H1 (cell line): ENCODE results near the gene SIRT7. TPM values are rescaled to one million over a fixed set of nuclear protein-coding genes. Genes with fewer than 3 reads are reported as not detected.

Experiments used
- CTCF ChIA-PET: fragments of 300-600 bp; sonication (Branson Sonifier 250); formaldehyde crosslinking; loops from one replicate; lab custom pipeline; 2021; ENCODE audit not compliant: partially characterized antibody; lab: Charles Lee
- POLR2A ChIA-PET: fragments of 300-600 bp; sonication (Branson Sonifier 250); formaldehyde crosslinking; loops from one replicate; lab custom pipeline; 2021; ENCODE audit warnings: inconsistent platforms; ENCODE audit not compliant: partially characterized antibody; lab: Charles Lee
- DNase-seq, 2 experiments: peaks; one replicate each; pipeline versions ENCODE4 v3.0.0 to v3.0.0-alpha.2; 2010 to 2022; ENCODE audit warnings: low spot score in 2 of 2, low read depth in 1 of 2, mixed read lengths in 1 of 2
- FAIRE-seq: peaks from 2 replicates; lab custom pipeline; 2011; peaks lifted over from hg19 to GRCh38; lab: Jason Lieb, UNC
- H2AFZ ChIP-seq: 2 replicates; pipeline ENCODE4 v1.8.1; 2012; ENCODE audit warnings: low read length, inconsistent platforms
- H2AK5ac ChIP-seq: 2 replicates; pipeline ENCODE4 v1.6.1; 2013; ENCODE audit warnings: low read depth, low read length
- H2BK120ac ChIP-seq: replicated peaks from 2 replicates; pipeline ENCODE3; 2013; ENCODE audit warnings: low read depth, low read length, inconsistent platforms
- H2BK12ac ChIP-seq: 2 replicates; pipeline ENCODE4 v1.6.1; 2013; ENCODE audit warnings: low read depth, low read length
- H2BK15ac ChIP-seq: 2 replicates; pipeline ENCODE4 v1.6.1; 2013; ENCODE audit warnings: low read length
- H2BK20ac ChIP-seq: 2 replicates; pipeline ENCODE4 v1.6.1; 2013; ENCODE audit warnings: low read length
- H2BK5ac ChIP-seq: 2 replicates; pipeline ENCODE4 v1.6.1; 2013; ENCODE audit warnings: low read depth, low read length
- H3K14ac ChIP-seq: 2 replicates; pipeline ENCODE4 v1.6.1; 2013; ENCODE audit warnings: inconsistent platforms; ENCODE audit not compliant: insufficient read length
- H3K18ac ChIP-seq: 2 replicates; pipeline ENCODE4 v1.6.1; 2013; ENCODE audit warnings: low read length; ENCODE audit errors: extremely low read depth
- H3K23ac ChIP-seq: 2 replicates; pipeline ENCODE4 v1.6.1; 2013; ENCODE audit warnings: inconsistent platforms; ENCODE audit not compliant: insufficient read length
- H3K23me2 ChIP-seq: 2 replicates; pipeline ENCODE4 v1.6.1; 2013; ENCODE audit warnings: low read depth, low read length
- H3K27ac ChIP-seq: 2 replicates; pipeline ENCODE4 v1.6.1; 2011; ENCODE audit warnings: low read depth, low read length, inconsistent platforms
- H3K27me3 ChIP-seq, 4 experiments: replicated peaks in 1 of 4; 1 replicate in 1 of 4; 2 replicates in 3 of 4; pipeline versions ENCODE4 v1.6.1 to v1.8.1; 2011 to 2013; ENCODE audit warnings: low read length in 3 of 4, mild to moderate bottlenecking in 3 of 4, inconsistent platforms in 2 of 4, mixed read lengths in 2 of 4, moderate library complexity in 1 of 4; ENCODE audit not compliant: control insufficient read depth in 3 of 4, insufficient read depth in 3 of 4; ENCODE audit errors: extremely low read depth in 1 of 4
- H3K36me3 ChIP-seq, 4 experiments: 2 replicates each; pipeline versions ENCODE4 v1.6.1 to v1.8.1; 2011 to 2013; ENCODE audit warnings: mild to moderate bottlenecking in 4 of 4, low read length in 3 of 4, moderate library complexity in 2 of 4, control low read depth in 1 of 4, inconsistent platforms in 1 of 4; ENCODE audit not compliant: insufficient read depth in 4 of 4, control insufficient read depth in 2 of 4
- H3K4ac ChIP-seq: replicated peaks from 2 replicates; pipeline ENCODE3; 2013; ENCODE audit warnings: low read length, low read depth, mixed read lengths, inconsistent platforms; ENCODE audit not compliant: insufficient read length
- H3K4me1 ChIP-seq, 4 experiments: replicated peaks in 1 of 4; 1 replicate in 1 of 4; 2 replicates in 3 of 4; pipeline versions ENCODE4 v1.6.1 to v1.8.1; 2011 to 2013; ENCODE audit warnings: low read length in 3 of 4, inconsistent platforms in 2 of 4, mixed read lengths in 1 of 4; ENCODE audit not compliant: insufficient read depth in 4 of 4, control insufficient read depth in 3 of 4
- H3K4me2 ChIP-seq, 2 experiments: 2 replicates each; pipeline versions ENCODE4 v1.6.1 to v1.8.1; 2011 to 2013; ENCODE audit warnings: low read depth in 2 of 2, low read length in 2 of 2, control low read depth in 1 of 2, inconsistent platforms in 1 of 2, mild to moderate bottlenecking in 1 of 2; ENCODE audit not compliant: insufficient read depth in 1 of 2
- H3K4me3 ChIP-seq, 4 experiments: fragments of 200-600, 300-600 bp in 1 of 4; sonication (generic), shearing (Covaris generic), sonication (Bioruptor Twin) in 1 of 4; 2 replicates each; pipeline versions ENCODE4 v1.5.1 to v1.8.1; 2011 to 2016; ENCODE audit warnings: low read length in 4 of 4, low read depth in 3 of 4, control low read depth in 2 of 4, inconsistent platforms in 2 of 4, mild to moderate bottlenecking in 2 of 4, mixed read lengths in 1 of 4, moderate library complexity in 1 of 4; ENCODE audit not compliant: insufficient read depth in 2 of 4; ENCODE audit errors: extremely low read depth in 1 of 4
- H3K56ac ChIP-seq: replicated peaks from 2 replicates; pipeline ENCODE3; 2013; ENCODE audit warnings: low read depth, mild to moderate bottlenecking, mixed read lengths, low read length, inconsistent platforms; ENCODE audit not compliant: insufficient read length
- H3K79me1 ChIP-seq: 2 replicates; pipeline ENCODE4 v1.6.1; 2013; ENCODE audit warnings: low read depth, low read length, control low read depth
- H3K79me2 ChIP-seq, 2 experiments: 2 replicates each; pipeline versions ENCODE4 v1.6.1 to v1.8.1; 2012 to 2013; ENCODE audit warnings: low read length in 2 of 2, mild to moderate bottlenecking in 2 of 2, inconsistent platforms in 1 of 2; ENCODE audit not compliant: insufficient read depth in 2 of 2, control insufficient read depth in 1 of 2
- H3K9ac ChIP-seq, 4 experiments: replicated peaks in 1 of 4; 1 replicate in 1 of 4; 2 replicates in 3 of 4; pipeline versions ENCODE4 v1.6.1 to v1.8.1; 2011 to 2013; ENCODE audit warnings: low read depth in 3 of 4, low read length in 3 of 4, control low read depth in 2 of 4, mild to moderate bottlenecking in 2 of 4, moderate library complexity in 2 of 4, inconsistent platforms in 1 of 4; ENCODE audit errors: extremely low read depth in 1 of 4
- H3K9me3 ChIP-seq, 2 experiments: 2 replicates each; pipeline versions ENCODE4 v1.6.1 to v1.8.1; 2012 to 2013; ENCODE audit warnings: mild to moderate bottlenecking in 2 of 2, moderate library complexity in 2 of 2, control low read depth in 1 of 2, inconsistent platforms in 1 of 2, low read depth in 1 of 2, low read length in 1 of 2, mixed read lengths in 1 of 2; ENCODE audit not compliant: insufficient read depth in 2 of 2
- H4K20me1 ChIP-seq, 2 experiments: replicated peaks in 1 of 2; 2 replicates each; pipeline versions ENCODE3 to v1.8.1; 2011 to 2013; ENCODE audit warnings: inconsistent platforms in 2 of 2, low read length in 2 of 2, mild to moderate bottlenecking in 1 of 2; ENCODE audit not compliant: insufficient read depth in 2 of 2, control insufficient read depth in 1 of 2
- H4K5ac ChIP-seq: 2 replicates; pipeline ENCODE4 v1.6.1; 2013; ENCODE audit warnings: low read length, low read depth, mixed read lengths, inconsistent platforms; ENCODE audit not compliant: insufficient read length
- H4K8ac ChIP-seq: 2 replicates; pipeline ENCODE4 v1.8.0; 2013; ENCODE audit warnings: mild to moderate bottlenecking, moderate library complexity, low read length, inconsistent platforms; ENCODE audit not compliant: insufficient read depth; ENCODE audit errors: extremely low read depth
- H4K91ac ChIP-seq: replicated peaks from 2 replicates; pipeline ENCODE3; 2013; ENCODE audit warnings: low read length, mixed read lengths, inconsistent platforms; ENCODE audit not compliant: insufficient read length
- CBX8 ChIP-seq: fragments of 300-800, 300-1000 bp; sonication (generic); IDR thresholded peaks from 2 replicates; pipeline ENCODE4 v1.7.1; 2016; ENCODE audit warnings: low read depth, low read length, borderline replicate concordance
- POLR2AphosphoS5 ChIP-seq: IDR thresholded peaks from 2 replicates; pipeline ENCODE4 v1.6.1; 2011; ENCODE audit warnings: low read depth, low read length
- WGBS, 2 experiments: shearing (Covaris generic) in 1 of 2; methylation state at CpG; one replicate each; pipeline versions ENCODE4 v1.1.6 to v1.1.7; 2013 to 2015; ENCODE audit warnings: low lambda C conversion rate in 2 of 2, mixed read lengths in 2 of 2, inconsistent platforms in 1 of 2, low coverage in 1 of 2, missing lambda C conversion rate in 1 of 2; ENCODE audit not compliant: insufficient replicate concordance in 2 of 2, insufficient coverage in 1 of 2, insufficient read length in 1 of 2; ENCODE audit errors: extremely low coverage in 1 of 2, missing lambda C conversion rate in 1 of 2; 5-methylcytosine and 5-hydroxymethylcytosine counted together
- polyA plus RNA-seq, 7 experiments: library from polyadenylated mRNA; depleted of rRNA in 3 of 7; stranded (reverse) in 5 of 7; unstranded in 2 of 7; fragments of >200 nt in 5 of 7; fragments of 200-250 nt in 2 of 7; gene quantifications; 1 replicate in 5 of 7; 2 replicates in 1 of 7; 4 replicates in 1 of 7; pipeline versions ENCODE4 v1.2.1 to v1.2.3, GENCODE V29; 2011 to 2013; ENCODE audit warnings: missing spikeins in 2 of 7, mixed read lengths in 2 of 7
- total RNA-seq: library from RNA; stranded (reverse); fragmentation: NEBNext Ultra II Directional; extraction: Animal tissue kit (Norgen Biotek cat#: 25700); gene quantifications from 2 replicates; pipeline ENCODE4 v1.2.1, GENCODE V29; 2021

Gene SIRT7
- total and polyA plus RNA-seq, 2 of the 8 experiments (the other 6 are each of a cell fraction or from before 2014, with no cell fraction given), result 5.8 to 16.6 TPM

GRCh38 chr17:81884520-81884919, 33.5 kb downstream of the SIRT7 start:
- no peak for FAIRE-seq
- H3K27me3 ChIP-seq, result no peaks in the 10 kb centered on the region
- no peak overlapping the region for H2BK12ac ChIP-seq
- no peak for DNase-seq
- TF ChIP-seq CBX8 (no peak), POLR2AphosphoS5 (0 out of 2 replicates have a peak, but pooled peaks have one; percentile 50)
- H2AFZ ChIP-seq, result no peak overlapping the region
- H4K20me1 ChIP-seq, result peaks cover 19 to 23% of the 10 kb centered on the region in 2 experiments
- no peak overlapping the region for H3K56ac ChIP-seq
- no peaks in the 10 kb centered on the region for H3K9me3 ChIP-seq
- no peak overlapping the region for H4K91ac ChIP-seq
- H2BK20ac ChIP-seq, result no peak overlapping the region
- ChIA-PET POLR2A (interaction anchor here (0.7 to 12.3 kb wide), 15 partner anchors 8 to 176 kb away, joined by 3 to 151 read pairs (median 4); partner anchors contain the start of genes ARHGDIA, CENPX, NPB and P4HB), CTCF (interaction anchor here (0.8 to 3.9 kb wide), 2 partner anchors 15 to 62 kb away, joined by 3 to 24 read pairs; partner anchors contain the start of gene ARHGDIA)
- H2BK120ac ChIP-seq, result no peak overlapping the region
- H3K4me2 ChIP-seq, result no peak overlapping the region
- H3K79me2 ChIP-seq, result peaks cover 0 to 20% of the 10 kb centered on the region in 2 experiments; a peak in 3 of 4 replicates
- H3K4ac ChIP-seq, result no peak overlapping the region
- no peak overlapping the region for H3K14ac ChIP-seq
- H3K23me2 ChIP-seq, result no peaks in the 10 kb centered on the region
- H3K27ac ChIP-seq, result no peak overlapping the region
- peaks cover 31 to 60% (median 38%) of the 10 kb centered on the region in 4 experiments for H3K36me3 ChIP-seq
- H3K23ac ChIP-seq, result no peak overlapping the region
- H4K8ac ChIP-seq, result no peak overlapping the region
- H4K5ac ChIP-seq, result no peak overlapping the region
- H3K4me3 ChIP-seq, result no peak overlapping the region
- H3K79me1 ChIP-seq, result peaks cover 13% of the 10 kb centered on the region
- H3K18ac ChIP-seq, result no peak overlapping the region
- no peak overlapping the region for H2BK15ac ChIP-seq
- H2AK5ac ChIP-seq, result no peak overlapping the region
- H3K4me1 ChIP-seq, result no peaks in the 10 kb centered on the region
- no peak overlapping the region for H3K9ac ChIP-seq
- no peak overlapping the region for H2BK5ac ChIP-seq
- 92% methylated on average over 10 of the region's 11 CpGs; no CpG with 5 or more reads in 1 of the 2 experiments for WGBS, 2 experiments
